ENCODE data around the gene PRADC1.
A peak's percentile ranks its signal among the peaks of the same experiment; 100 is the strongest.

PRADC1 gene

GRCh38 chr2:73233932-73234832 is 1.1 kb upstream of the PRADC1 start, which contains the start of gene CCT7:
CCT7 (plus strand) TSS chr2:73234308; CDS start chr2:73234379, 71 bp downstream.
- peak; percentile 89 for DNase-seq

DNA sequence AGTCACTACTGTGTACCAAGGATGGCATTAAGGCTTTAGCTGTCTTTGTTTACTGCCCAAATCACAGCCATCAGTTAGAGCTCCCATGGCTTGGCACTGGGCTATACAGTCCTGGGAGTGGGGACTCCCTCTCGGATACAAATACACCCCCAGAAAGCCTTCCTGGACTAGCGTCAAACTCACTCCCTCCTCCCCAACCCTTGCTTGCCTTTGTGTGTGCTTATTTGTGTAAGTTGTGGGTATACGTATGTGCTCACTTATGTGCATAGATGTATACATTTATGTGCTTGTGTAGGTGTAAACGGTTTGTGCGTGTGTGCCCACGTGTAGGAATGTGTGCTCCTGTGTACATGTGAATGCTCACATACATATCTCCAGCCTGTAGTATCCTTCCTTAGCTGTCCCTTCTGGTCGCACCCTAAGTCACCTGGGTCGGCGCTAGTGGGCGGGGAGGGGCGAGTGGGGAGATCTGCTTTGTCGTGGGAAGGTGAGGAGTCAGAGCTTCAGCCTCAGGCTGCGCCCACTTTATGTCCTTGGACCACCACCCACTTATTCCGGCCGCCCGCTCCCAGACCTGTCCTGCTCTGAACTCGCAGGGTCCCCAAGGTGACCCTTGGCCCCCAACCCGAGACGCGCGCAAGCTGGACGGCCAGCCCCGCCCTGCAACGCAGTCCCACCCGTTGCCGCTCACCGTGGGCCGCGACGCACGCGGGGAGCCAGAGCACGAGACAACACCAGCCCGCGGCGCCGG is 461 bp downstream of the PRADC1 start:
- peak; percentile 37 for DNase-seq

GRCh38 chr2:73228631-73229030 is 4.4 kb downstream of the PRADC1 start:
- DNase-seq = no peak

DNA sequence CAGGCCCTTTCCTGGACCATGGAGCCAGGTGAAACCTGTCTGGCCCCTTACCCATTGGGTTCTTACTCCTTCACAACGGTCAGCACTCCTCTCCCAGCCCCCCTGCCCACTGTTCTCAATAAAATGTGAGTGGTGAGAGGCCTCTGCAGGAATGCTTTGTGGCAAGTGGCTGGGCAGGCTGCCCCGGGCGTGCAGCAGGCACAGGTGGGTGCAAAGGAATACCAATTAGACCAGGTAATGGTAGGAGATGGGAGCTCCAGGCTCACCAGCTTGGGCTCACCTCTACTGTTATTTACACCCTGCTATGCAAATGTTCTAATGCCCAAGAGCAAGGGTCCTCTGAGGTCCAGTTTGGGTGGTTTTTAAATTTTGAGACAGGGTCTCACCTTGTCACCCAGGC is 6.0 kb downstream of the PRADC1 start:
- DNase-seq = no peak

- no peak for DNase-seq
Observed at GRCh38 chr2:73225513-73226360, 7.3 kb downstream of the PRADC1 start.

GRCh38 chr2:73223821-73224220 is 9.2 kb downstream of the PRADC1 start:
- DNase-seq = no peak

- DNase-seq = no peak
Observed at GRCh38 chr2:73218298-73218697, 14.7 kb downstream of the PRADC1 start.

DNA sequence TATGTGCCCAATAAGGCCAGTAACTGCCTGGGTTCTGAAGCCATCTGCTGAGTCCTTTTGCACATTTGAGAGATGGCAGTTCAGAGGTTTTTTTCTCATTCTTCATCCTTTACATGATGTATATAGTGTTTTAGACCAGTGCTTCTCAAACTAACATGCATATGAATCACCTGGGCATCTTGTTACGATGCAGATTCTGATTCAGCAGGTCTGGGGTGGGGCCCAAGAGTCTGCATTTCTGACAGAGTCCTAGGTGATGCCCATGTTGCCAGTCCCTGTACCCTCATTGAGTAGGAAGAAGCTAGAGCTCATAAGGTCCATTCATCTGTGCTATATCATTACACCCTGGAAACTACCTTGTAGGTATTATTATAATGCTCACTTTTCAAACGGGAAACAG is 15.2 kb downstream of the PRADC1 start:
- DNase-seq = no peak

DNA sequence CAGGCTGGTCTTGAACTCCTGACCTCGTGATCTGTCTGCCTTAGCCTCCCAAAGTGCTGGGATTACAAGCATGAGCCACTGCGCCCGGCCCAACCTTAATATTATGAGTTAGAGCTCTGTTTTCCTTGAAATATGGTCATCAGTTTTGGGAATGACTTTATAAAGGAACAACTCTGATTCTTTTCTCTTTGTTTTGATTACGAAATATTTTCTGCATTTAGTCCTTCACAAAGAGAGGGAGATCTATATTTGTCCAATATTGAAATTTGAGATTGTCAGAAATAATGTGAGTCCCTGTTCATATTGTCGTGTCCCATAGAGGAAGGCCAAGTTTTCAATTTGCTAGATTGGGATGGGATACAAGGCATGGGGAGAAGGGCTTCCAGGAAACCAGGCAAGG is 15.9 kb downstream of the PRADC1 start:
- no peak for DNase-seq

- DNase-seq = no peak
Observed at GRCh38 chr2:73215254-73215653, 17.8 kb downstream of the PRADC1 start.

GRCh38 chr2:73214120-73215035 is 18.7 kb downstream of the PRADC1 start, which contains the start of gene SMYD5:
SMYD5 (plus strand) TSS chr2:73214245; CDS start chr2:73214267, 22 bp downstream.
- DNase-seq = peak; percentile 94

DNA sequence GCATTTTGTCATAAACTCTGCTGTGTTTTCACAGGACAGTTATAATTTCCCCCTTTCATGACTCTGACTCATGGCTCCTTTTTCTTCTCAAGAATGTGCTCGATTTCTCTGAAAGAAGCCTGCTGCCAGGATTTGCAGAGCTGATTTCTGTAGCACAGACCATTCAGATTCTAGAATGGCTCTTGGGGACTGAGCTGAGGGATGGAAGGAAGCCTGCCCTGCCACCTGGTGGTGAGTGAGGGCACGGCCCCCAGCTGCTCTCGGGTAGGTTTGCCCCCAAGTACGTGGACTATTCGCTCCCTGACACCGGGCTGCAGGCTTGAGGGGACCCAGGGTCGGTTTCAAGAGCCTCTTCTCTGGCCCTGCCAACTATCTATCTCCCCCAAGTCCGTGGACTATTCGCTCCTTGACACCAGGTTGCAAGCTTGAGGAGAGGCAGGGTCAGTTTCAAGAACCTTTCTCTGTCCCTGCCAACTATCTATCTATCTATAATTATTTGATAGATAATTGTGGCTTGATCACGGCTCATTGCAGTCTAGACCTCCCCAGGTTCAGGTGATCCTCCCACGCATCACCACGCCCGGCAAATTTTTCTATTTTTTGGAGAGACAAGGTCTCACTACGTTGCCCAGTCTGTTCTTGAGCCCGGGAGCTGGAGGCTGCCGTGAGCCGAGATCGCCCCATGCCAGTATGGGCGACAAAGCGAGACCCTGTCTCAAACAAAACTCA is 20.4 kb downstream of the PRADC1 start:
- DNase-seq = peak; percentile 81

- no peak for DNase-seq
Observed at GRCh38 chr2:73212098-73212447, 21.0 kb downstream of the PRADC1 start.

GRCh38 chr2:73210696-73211095 is 22.3 kb downstream of the PRADC1 start:
- no peak for DNase-seq

DNA sequence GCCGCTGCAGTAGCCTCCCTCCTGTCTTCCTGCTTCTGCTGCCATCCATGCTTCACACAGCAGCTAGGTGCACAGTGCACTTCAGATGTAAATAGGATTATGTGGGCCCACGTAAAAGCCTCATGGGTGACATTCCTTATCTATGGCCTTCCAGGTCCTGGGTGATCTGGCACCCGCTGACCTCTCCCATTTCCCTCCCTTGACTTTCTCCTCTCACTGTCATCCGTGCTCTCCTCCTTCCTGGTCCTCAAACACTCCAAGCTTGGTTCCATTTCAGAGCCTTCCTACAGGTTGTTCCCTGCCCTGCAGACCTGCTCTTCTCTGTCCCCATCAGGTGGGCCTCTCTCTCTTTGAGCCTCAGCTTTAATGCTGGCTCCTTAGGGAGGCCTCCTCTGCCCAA is 23.0 kb downstream of the PRADC1 start:
- DNase-seq = no peak

DNA sequence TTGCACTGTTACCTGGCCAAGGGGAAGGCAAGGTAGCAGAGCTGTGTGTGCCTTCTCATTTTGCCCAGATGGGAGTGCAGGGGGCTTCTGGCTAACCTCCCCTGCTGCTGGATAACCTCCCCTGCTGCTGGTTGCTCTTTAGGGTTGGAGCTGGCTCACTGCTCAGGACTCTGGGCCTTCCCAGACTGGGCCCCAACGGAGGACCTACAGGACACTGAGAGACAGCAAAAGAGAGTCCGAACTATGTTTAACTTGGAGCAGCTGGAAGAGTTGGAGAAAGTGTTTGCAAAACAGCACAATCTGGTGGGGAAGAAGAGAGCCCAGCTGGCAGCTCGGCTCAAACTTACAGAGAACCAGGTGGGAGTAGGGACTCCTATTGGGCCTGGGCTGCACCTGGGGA is 24.8 kb downstream of the PRADC1 start:
- no peak for DNase-seq

DNA sequence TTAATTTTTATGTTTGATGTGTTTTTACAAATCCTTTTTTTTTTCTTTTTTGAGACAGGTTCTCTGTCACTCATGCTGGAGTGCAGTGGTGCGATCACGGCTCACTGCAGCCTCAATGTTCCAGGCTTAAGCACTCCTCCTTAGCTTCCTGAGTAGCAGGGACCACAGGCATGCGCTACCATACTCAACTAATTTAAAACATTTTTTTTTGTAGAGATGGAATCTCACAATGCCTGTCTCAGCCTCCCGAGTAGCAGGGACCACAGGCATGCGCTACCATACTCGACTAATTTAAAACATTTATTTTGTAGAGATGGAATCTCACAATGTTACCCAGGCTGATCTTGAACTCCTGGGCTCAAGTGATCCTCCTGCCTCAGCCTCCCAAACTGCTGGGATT is 27.4 kb downstream of the PRADC1 start:
- DNase-seq = no peak

- DNase-seq = no peak
Observed at GRCh38 chr2:73203055-73203681, 29.9 kb downstream of the PRADC1 start.

- DNase-seq = peak; percentile 11
Observed at GRCh38 chr2:73202156-73203054, 30.6 kb downstream of the PRADC1 start, which contains the start of gene NOTO. NOTO (plus strand) TSS chr2:73202574; CDS start chr2:73202667, 93 bp downstream.

Measured in activated naive CD4-positive, alpha-beta T cell treated with Interleukin-2 at 50 U/mL for 16 hours (primary cell).